ENCODE data around the gene HOXA11. TPM values are rescaled to one million over a fixed set of nuclear protein-coding genes. Genes with fewer than 3 reads are reported as not detected.

Gene HOXA11
- total RNA-seq, 2 experiments from 2014 or later, result 0.13 to 0.18 TPM

- ATAC-seq, result no peak
- peaks cover 81% of the 10 kb centered on the region for H3K27me3 Mint-ChIP-seq
- no peak overlapping the region for H3K4me3 Mint-ChIP-seq
- no peaks in the 10 kb centered on the region for H3K36me3 Mint-ChIP-seq (ENCODE audit: low read depth)
- no peak for DNase-seq
- ChIA-PET CTCF (interaction anchor here (0.9 to 2.8 kb wide), 12 partner anchors 8 to 896 kb away, joined by 3 to 8 read pairs (median 4); partner anchors contain the start of gene EVX1), POLR2A (interaction anchor here (1.4 kb wide), 1 partner anchor 13 kb away, joined by 5 read pairs; the partner anchor contains the start of gene HOXA11)
- H3K27ac Mint-ChIP-seq, result no peak overlapping the region
- peaks cover 33% of the 10 kb centered on the region for H3K4me1 Mint-ChIP-seq (ENCODE audit: low read depth)
- intact Hi-C loops (cut with micrococcal nuclease), result loop anchor here (5.0 kb wide), 3 partner anchors 41 to 584 kb away; partner anchors contain the start of gene HOXA7
- no peak for TF ChIP-seq CTCF (IDR thresholded peaks at IDR 0.05)
- H3K9me3 Mint-ChIP-seq, result no peaks in the 10 kb centered on the region
Measured at GRCh38 chr7:27198138-27198841, 13.3 kb upstream of the HOXA11 start.

- H3K27me3 Mint-ChIP-seq, result peaks cover 78% of the 10 kb centered on the region
- intact Hi-C loops (cut with micrococcal nuclease), result loop anchor here (5.0 kb wide), 3 partner anchors 40 to 585 kb away; partner anchors contain the start of gene HOXA7
- CTCF ChIA-PET, result interaction anchor here (2.1 to 2.3 kb wide), 2 partner anchors 14 to 47 kb away, joined by 6 to 7 read pairs; no protein-coding TSS in a partner anchor
- H3K27ac Mint-ChIP-seq, result no peak overlapping the region
- DNase-seq (no peak), ATAC-seq (no peak)
- no peaks in the 10 kb centered on the region for H3K9me3 Mint-ChIP-seq
- peaks cover 32% of the 10 kb centered on the region for H3K4me1 Mint-ChIP-seq (ENCODE audit: low read depth)
- no peaks in the 10 kb centered on the region for H3K36me3 Mint-ChIP-seq (ENCODE audit: low read depth)
- POLR2A ChIA-PET, result no interaction called here
- TF ChIP-seq CTCF (IDR thresholded peaks at IDR 0.05), result no peak
- H3K4me3 Mint-ChIP-seq, result no peak overlapping the region
Measured at GRCh38 chr7:27197137-27198042, 12.4 kb upstream of the HOXA11 start.

- Mint-ChIP-seq H3K27ac (no peak overlapping the region), H3K4me3 (no peak overlapping the region), H3K27me3 (peaks cover 78% of the 10 kb centered on the region), H3K9me3 (no peaks in the 10 kb centered on the region), H3K36me3 (ENCODE audit: low read depth) (no peaks in the 10 kb centered on the region), H3K4me1 (ENCODE audit: low read depth) (peaks cover 31% of the 10 kb centered on the region)
- intact Hi-C loops (cut with micrococcal nuclease), result loop anchor here (5.0 kb wide), 3 partner anchors 39 to 586 kb away; partner anchors contain the start of gene HOXA7
- DNase-seq, result peak; percentile 94
- ChIA-PET POLR2A (interaction anchor here (0.5 kb wide), 1 partner anchor 476 kb away, joined by 4 read pairs; no protein-coding TSS in a partner anchor), CTCF (interaction anchor here (0.6 to 3.2 kb wide), 68 partner anchors 9 to 900 kb away, joined by 3 to 42 read pairs (median 4); partner anchors contain the start of genes EVX1, HOXA10 and HOXA11)
- TF ChIP-seq CTCF (IDR thresholded peaks at IDR 0.05), result peak; percentile 84
- peak; percentile 32 for ATAC-seq
Measured at GRCh38 chr7:27196287-27196767, 11.3 kb upstream of the HOXA11 start.

GRCh38 chr7:27194686-27195379 lies 9.8 kb upstream of the HOXA11 start:
- peaks cover 79% of the 10 kb centered on the region for H3K27me3 Mint-ChIP-seq
- no peaks in the 10 kb centered on the region for H3K36me3 Mint-ChIP-seq (ENCODE audit: low read depth)
- CTCF ChIA-PET, result interaction anchor here (0.8 to 3.2 kb wide), 14 partner anchors 9 to 883 kb away, joined by 3 to 42 read pairs (median 8); partner anchors contain the start of gene HOXA11
- POLR2A ChIA-PET, result no interaction called here
- no peaks in the 10 kb centered on the region for H3K9me3 Mint-ChIP-seq
- ATAC-seq (no peak), DNase-seq (no peak)
- no peak overlapping the region for H3K27ac Mint-ChIP-seq
- H3K4me3 Mint-ChIP-seq, result no peak overlapping the region
- peaks cover 22% of the 10 kb centered on the region for H3K4me1 Mint-ChIP-seq (ENCODE audit: low read depth)
- no peak for TF ChIP-seq CTCF (IDR thresholded peaks at IDR 0.05)
- intact Hi-C loops (cut with micrococcal nuclease), result loop anchor here (5.0 kb wide), 3 partner anchors 38 to 587 kb away; partner anchors contain the start of gene HOXA7

Measured in activated CD8-positive, alpha-beta T cell treated with anti-CD3 and anti-CD28 coated beads for 36 hours (primary cell).